Coronary artery (tissue), 2 donors: ENCODE results near the gene TUT1.

ENCODE experiments used
- DNase-seq: peaks from one replicate; pipeline ENCODE4 v3.0.0-alpha.2; 2017; ENCODE audit warnings: low spot score
- H3K27ac ChIP-seq, 2 donors: fragments of 200-600 bp; sonication (generic); one replicate each; pipeline ENCODE4 v1.5.1; 2016 to 2019
- H3K4me3 ChIP-seq: fragments of 200-600 bp; sonication (generic); 2 replicates; pipeline ENCODE4 v1.5.1; 2016; ENCODE audit warnings: mild to moderate bottlenecking, moderate library complexity
- CTCF ChIP-seq: fragments of 200-600 bp; sonication (generic); IDR thresholded peaks from one replicate; pipeline ENCODE4 v1.5.1; 2019; ENCODE audit warnings: antibody characterized with exemption

TUT1 gene

DNA sequence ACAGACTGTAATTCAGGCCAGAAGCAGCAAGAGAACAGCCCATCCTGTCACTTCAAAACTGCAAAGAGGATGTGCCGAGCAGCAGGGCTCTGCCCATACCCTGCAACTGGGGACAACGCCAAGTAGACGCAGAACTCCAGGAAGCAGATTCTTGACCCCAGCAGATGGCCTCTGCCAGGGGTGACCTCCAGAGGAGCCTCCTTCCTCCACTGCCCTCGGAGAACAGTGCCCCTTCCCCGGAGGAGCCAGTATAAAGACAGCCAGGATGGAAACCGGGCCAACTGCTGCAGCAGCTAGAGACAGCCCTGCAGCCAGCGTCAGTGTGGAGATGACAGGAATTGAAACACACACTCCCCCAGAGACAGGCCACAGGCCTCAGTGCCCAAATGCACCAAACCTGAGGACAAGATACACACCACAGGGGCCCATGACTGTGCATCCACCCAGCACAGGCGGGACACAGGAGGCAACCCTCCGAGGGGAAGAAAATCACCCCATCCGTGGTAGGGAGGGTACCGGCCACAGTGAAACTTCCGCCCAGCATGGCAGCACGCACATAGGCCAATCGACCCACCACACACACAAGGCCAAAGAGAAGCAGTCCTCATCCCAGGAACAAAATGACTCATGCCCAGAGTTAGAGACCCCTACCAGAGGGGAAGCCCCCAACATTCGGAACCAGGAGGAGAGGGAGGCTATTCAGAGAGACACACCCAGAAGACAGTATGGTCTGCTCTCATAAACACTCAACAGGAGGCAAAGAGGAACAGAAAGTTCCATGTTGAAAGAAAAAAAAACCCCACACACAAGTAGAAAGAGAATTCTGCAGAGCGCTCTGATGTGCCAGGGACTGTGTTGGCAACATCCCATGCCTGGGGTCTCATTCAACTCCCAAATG lies 50.3 kb downstream of the TUT1 start:
- Histone ChIP-seq H3K27ac (peak overlapping the region; percentile 2 to 100), H3K4me3 (peak overlapping the region; percentile 99)
- TF ChIP-seq CTCF, result no peak
- DNase-seq, result no peak

DNA sequence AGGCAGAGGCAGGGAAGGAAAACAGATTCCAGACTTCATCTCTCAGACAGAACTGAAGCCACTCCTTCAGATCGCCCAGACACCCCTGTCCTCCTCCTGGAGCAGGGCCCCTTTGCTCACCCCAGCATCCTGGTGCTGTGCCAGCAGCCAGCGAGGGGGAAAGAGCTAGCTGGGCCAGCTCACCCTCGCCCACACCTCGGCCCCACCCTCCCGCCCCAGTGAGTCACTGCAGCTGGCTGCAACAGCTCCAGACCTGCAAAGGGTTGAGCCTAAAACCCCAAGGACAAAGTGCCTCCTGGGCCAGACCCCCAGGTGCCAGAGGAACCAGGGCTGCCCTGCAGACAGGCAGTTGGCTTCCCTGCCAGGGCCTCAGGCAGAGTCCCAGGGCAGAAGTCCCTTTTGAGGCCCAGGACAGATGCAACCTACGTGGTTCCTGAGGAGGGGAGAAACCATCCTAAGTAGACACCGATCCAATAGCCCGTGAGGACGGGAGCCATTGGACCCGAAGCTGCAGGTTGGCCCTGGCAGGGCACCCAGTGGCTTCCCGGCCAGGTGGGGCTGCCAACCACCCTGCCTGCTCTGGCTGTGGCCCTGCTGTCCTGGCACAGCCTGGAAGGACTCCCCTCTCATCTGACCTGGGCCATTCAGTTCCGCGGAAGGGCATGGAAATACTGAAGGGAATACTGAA lies 51.9 kb downstream of the TUT1 start:
- Histone ChIP-seq H3K27ac (peak overlapping the region; percentile 25 to 80), H3K4me3 (peak overlapping the region; percentile 99)
- DNase-seq, result no peak
- TF ChIP-seq CTCF, result no peak

GRCh38 chr11:62538470-62539237 lies 52.7 kb downstream of the TUT1 start:
- peak overlapping the region; percentile 99 for H3K4me3 ChIP-seq
- no peak for TF ChIP-seq CTCF
- H3K27ac ChIP-seq, result peak overlapping the region; percentile 25 to 80
- DNase-seq, result no peak

GRCh38 chr11:62536301-62536957 lies 54.9 kb downstream of the TUT1 start:
- no peak for DNase-seq
- peak overlapping the region in 1 of 2 donors; percentile 68 for H3K27ac ChIP-seq
- TF ChIP-seq CTCF, result no peak
- H3K4me3 ChIP-seq, result peak overlapping the region; percentile 52

DNA sequence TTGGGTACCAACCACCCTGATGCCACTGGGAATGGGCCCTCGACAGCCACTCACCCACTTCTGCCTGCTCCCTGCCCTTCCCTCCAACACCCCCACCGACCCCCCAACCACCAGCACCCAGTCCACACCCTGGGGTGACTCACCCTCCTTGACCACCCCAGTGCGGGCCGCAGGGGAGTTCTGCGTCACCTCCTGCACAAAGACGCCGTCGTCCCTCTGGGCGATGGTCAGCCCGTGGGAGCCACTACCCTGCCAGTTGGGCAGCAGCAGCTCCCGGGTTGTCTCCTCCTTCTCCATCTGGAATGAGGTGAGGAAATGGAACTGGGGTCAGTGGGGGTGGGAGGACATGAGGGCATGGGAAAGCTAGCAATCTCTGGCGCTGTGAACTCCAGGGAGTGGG lies 55.5 kb downstream of the TUT1 start:
- TF ChIP-seq CTCF, result no peak
- Histone ChIP-seq H3K27ac (peak overlapping the region in 1 of 2 donors; percentile 68), H3K4me3 (peak overlapping the region; percentile 52)
- DNase-seq, result no peak

- no peak for DNase-seq
- TF ChIP-seq CTCF, result no peak
- H3K27ac ChIP-seq, result peak overlapping the region in 1 of 2 donors; percentile 12
- no peak overlapping the region for H3K4me3 ChIP-seq
Measured at GRCh38 chr11:62534779-62535545, 56.4 kb downstream of the TUT1 start.
